Measurements from ENCODE around the gene KCNH4.

GRCh38 chr17:42202159-42202558 is 21.2 kb upstream of the KCNH4 start:
- TF ChIP-seq CTCF (conservative IDR thresholded peaks at IDR 0.05 in 1 of 2, IDR thresholded peaks at IDR 0.05 in 1 of 2; ENCODE audit: extremely low read depth in 1 of 2, insufficient read depth in 1 of 2, low read depth in 1 of 2, low read length in 2 of 2) (no peak), EZH2 (IDR thresholded peaks at IDR 0.05; ENCODE audit: borderline replicate concordance, low read length) (no peak)
